Ectodermal cell (in vitro differentiated cells): Measurements from ENCODE around the gene KDM3B.
A peak's percentile ranks its signal among the peaks of the same experiment; 100 is the strongest.

Experiments used
- H3K27ac ChIP-seq: 2 replicates; pipeline ENCODE4 v1.7.0; 2013; ENCODE audit warnings: mild to moderate bottlenecking, low read depth, low read length; ENCODE audit not compliant: insufficient read depth, poor library complexity, severe bottlenecking
- H3K27me3 ChIP-seq: 2 replicates; pipeline ENCODE4 v1.7.0; 2013; ENCODE audit warnings: mild to moderate bottlenecking, low read length; ENCODE audit not compliant: insufficient read depth, control insufficient read depth, poor library complexity, severe bottlenecking
- H3K36me3 ChIP-seq: one replicate; pipeline ENCODE4 v1.7.0; 2013; ENCODE audit warnings: low read length; ENCODE audit not compliant: control insufficient read depth, insufficient read depth
- H3K4me1 ChIP-seq: one replicate; pipeline ENCODE4 v1.7.0; 2013; ENCODE audit warnings: low read length; ENCODE audit not compliant: control insufficient read depth, insufficient read depth
- H3K4me3 ChIP-seq: 2 replicates; pipeline ENCODE4 v1.7.0; 2013; ENCODE audit warnings: low read depth, low read length, control low read depth; ENCODE audit not compliant: insufficient read depth
- H3K9me3 ChIP-seq: 2 replicates; pipeline ENCODE4 v1.7.0; 2013; ENCODE audit warnings: mild to moderate bottlenecking, low read length, moderate library complexity; ENCODE audit not compliant: control insufficient read depth
- WGBS, 2 experiments: methylation state at CpG; one replicate each; pipeline ENCODE4 v1.1.7; 2013; ENCODE audit warnings: missing lambda C conversion rate in 2 of 2; 5-methylcytosine and 5-hydroxymethylcytosine counted together

Gene KDM3B

GRCh38 chr5:138349852-138350562 is 2.5 kb upstream of the KDM3B start:
- no peaks in the 10 kb centered on the region for H3K27me3 ChIP-seq
- H3K4me3 ChIP-seq = no peak overlapping the region
- H3K9me3 ChIP-seq = peaks cover 3% of the 10 kb centered on the region
- no peaks in the 10 kb centered on the region for H3K4me1 ChIP-seq
- 96 to 98% methylated on average over 1 of the region's 1 CpG for whole genome bisulfite sequencing, 2 experiments
- peaks cover 41% of the 10 kb centered on the region for H3K36me3 ChIP-seq
- H3K27ac ChIP-seq = no peak overlapping the region

GRCh38 chr5:138350563-138350890 is 2.0 kb upstream of the KDM3B start:
- H3K36me3 ChIP-seq = peaks cover 36% of the 10 kb centered on the region

GRCh38 chr5:138351056-138351455 is 1.4 kb upstream of the KDM3B start:
- 88 to 96% methylated on average over 1 of the region's 1 CpG for WGBS, 2 experiments
- no peaks in the 10 kb centered on the region for H3K4me1 ChIP-seq
- H3K27me3 ChIP-seq = no peaks in the 10 kb centered on the region
- peaks cover 31% of the 10 kb centered on the region for H3K36me3 ChIP-seq
- H3K27ac ChIP-seq = no peak overlapping the region
- H3K4me3 ChIP-seq = no peak overlapping the region
- peaks cover 3% of the 10 kb centered on the region for H3K9me3 ChIP-seq

More at GRCh38 chr5:138350563-138350890, 2.0 kb upstream of the KDM3B start:
- Histone ChIP-seq H3K4me3 (no peak overlapping the region), H3K4me1 (no peaks in the 10 kb centered on the region), H3K9me3 (peaks cover 3% of the 10 kb centered on the region), H3K27ac (no peak overlapping the region), H3K27me3 (no peaks in the 10 kb centered on the region)

- no peak overlapping the region for H3K27ac ChIP-seq
- peaks cover 3% of the 10 kb centered on the region for H3K9me3 ChIP-seq
- H3K4me3 ChIP-seq = no peak overlapping the region
- H3K36me3 ChIP-seq = peaks cover 30% of the 10 kb centered on the region
- no peaks in the 10 kb centered on the region for H3K4me1 ChIP-seq
- H3K27me3 ChIP-seq = no peaks in the 10 kb centered on the region
Observed at GRCh38 chr5:138351517-138351916, 968 bp upstream of the KDM3B start.

- H3K4me3 ChIP-seq = peak overlapping the region; percentile 91
- no peaks in the 10 kb centered on the region for H3K4me1 ChIP-seq
- H3K27me3 ChIP-seq = no peaks in the 10 kb centered on the region
- peaks cover 3% of the 10 kb centered on the region for H3K9me3 ChIP-seq
- H3K36me3 ChIP-seq = peaks cover 18% of the 10 kb centered on the region
- peak overlapping the region; percentile 62 for H3K27ac ChIP-seq
- 0% methylated on average over 88 of the region's 88 CpGs for WGBS, 2 experiments
Observed at GRCh38 chr5:138352722-138353559, 456 bp downstream of the KDM3B start.

- Histone ChIP-seq H3K9me3 (peaks cover 3% of the 10 kb centered on the region), H3K27me3 (no peaks in the 10 kb centered on the region), H3K4me3 (peak overlapping the region; percentile 91), H3K4me1 (no peaks in the 10 kb centered on the region), H3K27ac (no peak overlapping the region), H3K36me3 (peaks cover 12% of the 10 kb centered on the region)
- WGBS, 2 experiments = 11 to 16% methylated on average over 11 of the region's 11 CpGs
Observed at GRCh38 chr5:138353560-138354080, 1.1 kb downstream of the KDM3B start.

GRCh38 chr5:138354387-138354786 is 1.9 kb downstream of the KDM3B start:
- Histone ChIP-seq H3K27ac (no peak overlapping the region), H3K4me3 (peak overlapping the region; percentile 91)

GRCh38 chr5:138354926-138355378 is 2.5 kb downstream of the KDM3B start:
- Histone ChIP-seq H3K9me3 (peaks cover 3% of the 10 kb centered on the region), H3K4me1 (no peaks in the 10 kb centered on the region), H3K27me3 (no peaks in the 10 kb centered on the region), H3K36me3 (peaks cover 5% of the 10 kb centered on the region), H3K27ac (no peak overlapping the region), H3K4me3 (peak overlapping the region; percentile 91)
- 23 to 33% methylated on average over 5 to 6 of the region's 6 CpGs for WGBS, 2 experiments

More at GRCh38 chr5:138354387-138354786, 1.9 kb downstream of the KDM3B start:
- H3K36me3 ChIP-seq = peaks cover 5% of the 10 kb centered on the region
- no peaks in the 10 kb centered on the region for H3K27me3 ChIP-seq
- H3K9me3 ChIP-seq = peaks cover 3% of the 10 kb centered on the region
- WGBS, 2 experiments = 17 to 19% methylated on average over 5 of the region's 5 CpGs
- H3K4me1 ChIP-seq = no peaks in the 10 kb centered on the region

GRCh38 chr5:138359621-138360020 is 7.1 kb downstream of the KDM3B start:
- Histone ChIP-seq H3K27me3 (no peaks in the 10 kb centered on the region), H3K4me1 (peaks cover 7% of the 10 kb centered on the region), H3K36me3 (no peaks in the 10 kb centered on the region), H3K9me3 (no peaks in the 10 kb centered on the region), H3K27ac (no peak overlapping the region), H3K4me3 (no peak overlapping the region)
- 100% methylated on average over 2 of the region's 3 CpGs; no CpG with 5 or more reads in 1 of the 2 experiments for WGBS, 2 experiments

GRCh38 chr5:138360941-138361452 is 8.5 kb downstream of the KDM3B start:
- H3K9me3 ChIP-seq = no peaks in the 10 kb centered on the region
- 94 to 100% methylated on average over 1 of the region's 1 CpG for WGBS, 2 experiments
- peak overlapping the region; percentile 16 for H3K27ac ChIP-seq
- no peaks in the 10 kb centered on the region for H3K36me3 ChIP-seq
- no peaks in the 10 kb centered on the region for H3K27me3 ChIP-seq
- no peak overlapping the region for H3K4me3 ChIP-seq
- peaks cover 7% of the 10 kb centered on the region for H3K4me1 ChIP-seq
